Measurements from ENCODE around the gene MEIKIN.

DNA sequence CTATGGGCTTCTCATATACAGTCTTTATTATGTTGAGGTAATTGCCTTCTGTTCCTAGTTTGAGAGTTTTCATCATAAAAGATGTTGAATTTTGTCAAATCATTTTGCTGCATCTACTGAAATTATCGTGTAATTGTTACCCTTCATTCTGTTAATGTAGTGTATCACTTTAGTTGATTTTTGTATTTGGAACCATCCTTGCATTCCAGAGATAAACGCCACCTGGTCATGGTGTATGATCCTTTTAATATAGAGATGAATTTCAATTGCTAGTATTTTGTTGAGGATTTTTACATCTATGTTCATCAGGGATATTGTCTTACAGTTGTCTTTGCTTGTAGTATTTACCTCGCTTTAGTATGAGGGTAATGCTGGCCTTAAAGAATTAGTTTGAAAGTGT lies 19.3 kb downstream of the MEIKIN start:
- TF ChIP-seq, protein P1, sequence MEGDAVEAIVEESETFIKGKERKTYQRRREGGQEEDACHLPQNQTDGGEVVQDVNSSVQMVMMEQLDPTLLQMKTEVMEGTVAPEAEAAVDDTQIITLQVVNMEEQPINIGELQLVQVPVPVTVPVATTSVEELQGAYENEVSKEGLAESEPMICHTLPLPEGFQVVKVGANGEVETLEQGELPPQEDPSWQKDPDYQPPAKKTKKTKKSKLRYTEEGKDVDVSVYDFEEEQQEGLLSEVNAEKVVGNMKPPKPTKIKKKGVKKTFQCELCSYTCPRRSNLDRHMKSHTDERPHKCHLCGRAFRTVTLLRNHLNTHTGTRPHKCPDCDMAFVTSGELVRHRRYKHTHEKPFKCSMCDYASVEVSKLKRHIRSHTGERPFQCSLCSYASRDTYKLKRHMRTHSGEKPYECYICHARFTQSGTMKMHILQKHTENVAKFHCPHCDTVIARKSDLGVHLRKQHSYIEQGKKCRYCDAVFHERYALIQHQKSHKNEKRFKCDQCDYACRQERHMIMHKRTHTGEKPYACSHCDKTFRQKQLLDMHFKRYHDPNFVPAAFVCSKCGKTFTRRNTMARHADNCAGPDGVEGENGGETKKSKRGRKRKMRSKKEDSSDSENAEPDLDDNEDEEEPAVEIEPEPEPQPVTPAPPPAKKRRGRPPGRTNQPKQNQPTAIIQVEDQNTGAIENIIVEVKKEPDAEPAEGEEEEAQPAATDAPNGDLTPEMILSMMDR (IDR thresholded peaks at IDR 0.05; ENCODE audit: low read length), result no peak
- TF ChIP-seq EZH2 (optimal IDR thresholded peaks at IDR 0.05; ENCODE audit: low read depth, low read length), result no peak

Measured in MM.1S (cell line).